Measurements from ENCODE around the gene SDK1.

- TF ChIP-seq POLR2A (IDR thresholded peaks at IDR 0.05; ENCODE audit: low read length) = no peak
- TF ChIP-seq CTCF (IDR thresholded peaks at IDR 0.05) = no peak
- no peak for TF ChIP-seq PHF8 (IDR thresholded peaks at IDR 0.05; ENCODE audit: borderline replicate concordance, low read depth)
- no peak for TF ChIP-seq CBX2 (IDR thresholded peaks at IDR 0.05; ENCODE audit: borderline replicate concordance, low read depth)
- TF ChIP-seq ESRRA (IDR thresholded peaks at IDR 0.05; ENCODE audit: borderline replicate concordance, low read length) = no peak
- no peak for TF ChIP-seq RARB (CRISPR knock-in tag; IDR thresholded peaks at IDR 0.05)
Observed at GRCh38 chr7:4140933-4141332, 839.9 kb downstream of the SDK1 start.

Data from A549 (cell line).